Thyroid gland (tissue), 4 donors: Measurements from ENCODE around the gene RAVER2. TPM values are rescaled to one million over a fixed set of nuclear protein-coding genes. Genes with fewer than 3 reads are reported as not detected.
"Not testable (repeated sequence)": the region's sequence is repeated elsewhere in the genome, so short reads cannot be mapped to it uniquely, and the experiment has no call there.

ENCODE experiments used
- DNase-seq, 2 donors: peaks; one replicate each; pipeline ENCODE4 v3.0.0-alpha.2; 2019
- H3K27ac ChIP-seq, 3 donors: fragments of 200-600 bp; sonication (generic); 1 replicate in 2 of 3; 2 replicates in 1 of 3; pipeline ENCODE4 v1.5.1; 2016 to 2019; ENCODE audit warnings: mild to moderate bottlenecking in 1 of 3, moderate library complexity in 1 of 3
- H3K27me3 ChIP-seq: fragments of 200-600 bp; sonication (generic); one replicate; pipeline ENCODE4 v1.5.1; 2019
- H3K36me3 ChIP-seq, 2 donors: fragments of 200-600 bp; sonication (generic); one replicate each; pipeline ENCODE4 v1.5.1; 2016 to 2019
- H3K4me1 ChIP-seq, 2 donors: fragments of 200-600 bp; sonication (generic); one replicate each; pipeline ENCODE4 v1.5.1; 2017 to 2019
- H3K4me3 ChIP-seq, 3 donors: fragments of 200-600 bp; sonication (generic); replicated peaks in 1 of 3; 1 replicate in 2 of 3; 2 replicates in 1 of 3; pipeline ENCODE4 v1.5.1; 2016; ENCODE audit warnings: mild to moderate bottlenecking in 1 of 3
- H3K9me3 ChIP-seq: fragments of 200-600 bp; sonication (generic); one replicate; pipeline ENCODE4 v1.5.1; 2017
- CTCF ChIP-seq, 6 experiments: fragments of 200-600 bp in 3 of 6; fragments of 450-650 bp in 3 of 6; sonication (generic) in 3 of 6; IDR thresholded peaks; one replicate each; pipeline ENCODE4 v1.5.1; 2016 to 2019; ENCODE audit warnings: antibody characterized with exemption in 6 of 6, mild to moderate bottlenecking in 2 of 6, inconsistent platforms in 1 of 6, moderate library complexity in 1 of 6
- POLR2A ChIP-seq, 2 donors: fragments of 450-650 bp; IDR thresholded peaks; one replicate each; pipeline ENCODE4 v1.6.1; 2017; ENCODE audit warnings: antibody characterized with exemption in 2 of 2, mild to moderate bottlenecking in 2 of 2, moderate library complexity in 1 of 2
- WGBS, 2 donors: methylation state at CpG; one replicate each; pipeline ENCODE4 v1.1.5; 2017; 5-methylcytosine and 5-hydroxymethylcytosine counted together
- intact Hi-C: fragments of 100-400 bp; cut with DNase I; formaldehyde crosslinking; loops from one replicate; pipeline ENCODE4 v1.15.1; 2023
- total RNA-seq, 4 donors: library from RNA; depleted of rRNA; stranded (reverse); fragments of >200 nt; gene quantifications; one replicate each; pipeline ENCODE4 v1.2.3, GENCODE V29; 2016

Gene RAVER2
- total RNA-seq, 4 donors from 2014 or later: 12.6 to 13.6 (median 13.2) TPM

- TF ChIP-seq POLR2A (IDR thresholded peaks at IDR 0.05): no peak
- no peak for TF ChIP-seq CTCF (IDR thresholded peaks at IDR 0.05)
- H3K27ac ChIP-seq: no peak overlapping the region
- DNase-seq: no peak
- H3K27me3 ChIP-seq: no peaks in the 10 kb centered on the region
- H3K36me3 ChIP-seq: no peaks in the 10 kb centered on the region
- intact Hi-C loops: no loop called here
- no peaks in the 10 kb centered on the region for H3K9me3 ChIP-seq
- no peak overlapping the region for H3K4me3 ChIP-seq
- H3K4me1 ChIP-seq: no peaks in the 10 kb centered on the region
- WGBS, 2 donors: 94 to 95% methylated on average over 6 of the region's 6 CpGs
These were observed 66.3 kb downstream of the RAVER2 start for GRCh38 chr1:64811131-64811530.

GRCh38 chr1:64814427-64814826 lies 69.6 kb downstream of the RAVER2 start:
- Histone ChIP-seq H3K27me3 (no peaks in the 10 kb centered on the region), H3K27ac (no peak overlapping the region), H3K9me3 (no peaks in the 10 kb centered on the region), H3K4me1 (no peaks in the 10 kb centered on the region), H3K4me3 (no peak overlapping the region), H3K36me3 (no peaks in the 10 kb centered on the region)
- intact Hi-C loops: no loop called here
- no peak for DNase-seq
- WGBS, 2 donors: 95 to 100% methylated on average over 1 of the region's 1 CpG
- TF ChIP-seq POLR2A (IDR thresholded peaks at IDR 0.05): no peak
- TF ChIP-seq CTCF (IDR thresholded peaks at IDR 0.05): no peak

DNA sequence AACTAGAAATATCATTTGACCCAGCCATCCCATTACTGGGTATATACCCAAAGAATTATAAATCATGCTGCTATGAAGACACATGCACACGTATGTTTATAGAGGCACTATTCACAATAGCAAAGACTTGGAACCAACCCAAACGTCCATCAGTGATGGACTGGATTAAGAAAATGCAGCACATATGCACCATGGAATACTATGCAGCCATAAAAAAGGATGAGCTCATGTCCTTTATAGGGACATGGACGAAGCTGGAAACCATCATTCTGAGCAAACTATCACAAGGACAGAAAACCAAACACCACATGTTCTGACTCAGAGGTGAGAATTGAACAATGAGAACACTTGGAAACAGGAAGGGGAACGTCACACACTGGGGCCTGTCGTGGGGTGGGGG lies 72.5 kb downstream of the RAVER2 start:
- H3K4me1 ChIP-seq, H3K27ac ChIP-seq, H3K4me3 ChIP-seq, DNase-seq, H3K36me3 ChIP-seq, H3K9me3 ChIP-seq, H3K27me3 ChIP-seq, intact Hi-C loops: not testable (repeated sequence)
- WGBS, 2 donors: 88 to 94% methylated on average over 5 of the region's 5 CpGs

DNA sequence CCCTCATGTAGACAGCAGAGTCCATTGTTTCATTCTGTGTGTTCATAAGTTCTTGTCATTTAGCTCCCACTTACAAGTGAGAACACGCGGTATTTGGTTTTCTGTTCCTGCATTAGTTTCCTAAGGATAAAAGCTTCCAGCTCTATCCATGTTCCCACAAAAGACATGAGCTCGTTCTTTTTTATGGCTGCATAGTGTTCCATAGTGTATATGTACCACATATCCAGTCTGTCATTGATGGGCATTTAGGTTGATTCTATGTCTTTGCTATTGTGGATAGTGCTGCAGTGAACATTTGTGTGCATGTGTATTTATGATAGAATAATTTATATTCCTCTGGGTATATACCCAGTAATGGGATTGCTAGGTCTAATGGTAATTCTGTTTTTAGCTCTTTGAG lies 75.7 kb downstream of the RAVER2 start:
- WGBS, 2 donors: 97% methylated on average over 3 of the region's 3 CpGs

GRCh38 chr1:64822621-64823020 lies 77.7 kb downstream of the RAVER2 start:
- Histone ChIP-seq H3K36me3 (no peaks in the 10 kb centered on the region), H3K27me3 (no peaks in the 10 kb centered on the region), H3K9me3 (no peaks in the 10 kb centered on the region), H3K4me3 (no peak overlapping the region), H3K4me1 (no peaks in the 10 kb centered on the region), H3K27ac (no peak overlapping the region)
- WGBS, 2 donors: 68 to 90% methylated on average over 1 of the region's 1 CpG
- no peak for DNase-seq
- TF ChIP-seq CTCF (IDR thresholded peaks at IDR 0.05): no peak
- no peak for TF ChIP-seq POLR2A (IDR thresholded peaks at IDR 0.05)
- intact Hi-C loops: loop anchor here (5.0 kb wide), 1 partner anchor 135 kb away; no protein-coding TSS in a partner anchor

More for the DNA sequence above, 75.7 kb downstream of the RAVER2 start:
- H3K4me1 ChIP-seq, DNase-seq, H3K27me3 ChIP-seq, H3K9me3 ChIP-seq, H3K27ac ChIP-seq, H3K4me3 ChIP-seq, H3K36me3 ChIP-seq: not testable (repeated sequence)
- intact Hi-C loops: loop anchor here (5.0 kb wide), 1 partner anchor 133 kb away; no protein-coding TSS in a partner anchor

DNA sequence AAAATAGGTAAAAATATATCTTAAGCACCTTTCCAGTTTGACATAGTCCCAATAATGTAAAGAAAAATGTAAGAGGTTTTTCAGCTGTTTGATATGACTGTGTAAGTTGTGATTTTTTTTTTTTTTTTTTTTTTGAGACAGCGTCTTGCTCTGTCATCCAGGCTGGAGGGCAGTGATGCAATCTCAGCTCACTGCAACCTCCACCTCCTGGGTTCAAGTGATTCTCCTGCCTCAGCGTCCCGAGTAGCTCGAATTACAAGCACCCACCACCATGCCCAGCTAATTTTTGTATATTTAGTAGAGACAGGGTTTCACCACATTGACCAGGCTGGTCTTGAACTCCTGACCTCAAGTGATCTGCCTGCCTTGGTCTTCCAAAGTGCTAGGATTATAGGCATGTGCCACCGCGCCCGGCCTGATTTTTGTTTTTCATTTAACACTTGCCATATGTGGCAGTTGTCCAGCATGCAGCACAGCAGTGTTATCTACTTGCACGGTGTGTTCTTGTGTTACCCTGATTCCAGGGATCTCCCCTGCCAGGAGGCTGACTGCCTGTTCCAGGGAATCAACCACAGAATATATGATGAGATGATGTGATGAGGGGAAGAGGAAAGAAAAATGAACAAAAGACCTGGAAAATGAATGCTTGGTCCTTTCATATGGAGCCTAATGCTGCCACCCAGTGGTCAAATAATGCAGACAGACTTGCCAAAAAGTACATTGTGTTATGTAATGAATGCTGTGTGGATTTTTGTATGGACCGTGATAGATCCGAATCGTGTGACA lies 79.0 kb downstream of the RAVER2 start:
- DNase-seq: peak; percentile 67 to 72
- no peak overlapping the region for H3K27ac ChIP-seq
- H3K36me3 ChIP-seq: no peaks in the 10 kb centered on the region
- TF ChIP-seq POLR2A (IDR thresholded peaks at IDR 0.05) (no peak), CTCF (IDR thresholded peaks at IDR 0.05) (peak; percentile 73 to 94 (median 79))
- no peaks in the 10 kb centered on the region for H3K4me1 ChIP-seq
- WGBS, 2 donors: 57% methylated on average over 11 of the region's 11 CpGs
- no peaks in the 10 kb centered on the region for H3K9me3 ChIP-seq
- no peak overlapping the region for H3K4me3 ChIP-seq
- intact Hi-C loops: loop anchor here (2.0 to 5.0 kb wide), 2 partner anchors 137 to 555 kb away; no protein-coding TSS in a partner anchor
- H3K27me3 ChIP-seq: no peaks in the 10 kb centered on the region
